H1 (cell line): Measurements from ENCODE around the gene TPPP2. TPM values are rescaled to one million over a fixed set of nuclear protein-coding genes. Genes with fewer than 3 reads are reported as not detected.

Experiments used
- CTCF ChIA-PET: fragments of 300-600 bp; sonication (Branson Sonifier 250); formaldehyde crosslinking; loops from one replicate; lab custom pipeline; 2021; ENCODE audit not compliant: partially characterized antibody; lab: Charles Lee
- POLR2A ChIA-PET: fragments of 300-600 bp; sonication (Branson Sonifier 250); formaldehyde crosslinking; loops from one replicate; lab custom pipeline; 2021; ENCODE audit warnings: inconsistent platforms; ENCODE audit not compliant: partially characterized antibody; lab: Charles Lee
- DNase-seq, 2 experiments: peaks; one replicate each; pipeline versions ENCODE4 v3.0.0 to v3.0.0-alpha.2; 2010 to 2022; ENCODE audit warnings: low spot score in 2 of 2, low read depth in 1 of 2, mixed read lengths in 1 of 2
- FAIRE-seq: peaks from 2 replicates; lab custom pipeline; 2011; peaks lifted over from hg19 to GRCh38; lab: Jason Lieb, UNC
- H2AFZ ChIP-seq: 2 replicates; pipeline ENCODE4 v1.8.1; 2012; ENCODE audit warnings: low read length, inconsistent platforms
- H2AK5ac ChIP-seq: 2 replicates; pipeline ENCODE4 v1.6.1; 2013; ENCODE audit warnings: low read depth, low read length
- H2BK120ac ChIP-seq: replicated peaks from 2 replicates; pipeline ENCODE3; 2013; ENCODE audit warnings: low read depth, low read length, inconsistent platforms
- H2BK12ac ChIP-seq: 2 replicates; pipeline ENCODE4 v1.6.1; 2013; ENCODE audit warnings: low read depth, low read length
- H2BK15ac ChIP-seq: 2 replicates; pipeline ENCODE4 v1.6.1; 2013; ENCODE audit warnings: low read length
- H2BK20ac ChIP-seq: 2 replicates; pipeline ENCODE4 v1.6.1; 2013; ENCODE audit warnings: low read length
- H2BK5ac ChIP-seq: 2 replicates; pipeline ENCODE4 v1.6.1; 2013; ENCODE audit warnings: low read depth, low read length
- H3K14ac ChIP-seq: 2 replicates; pipeline ENCODE4 v1.6.1; 2013; ENCODE audit warnings: inconsistent platforms; ENCODE audit not compliant: insufficient read length
- H3K18ac ChIP-seq: 2 replicates; pipeline ENCODE4 v1.6.1; 2013; ENCODE audit warnings: low read length; ENCODE audit errors: extremely low read depth
- H3K23ac ChIP-seq: 2 replicates; pipeline ENCODE4 v1.6.1; 2013; ENCODE audit warnings: inconsistent platforms; ENCODE audit not compliant: insufficient read length
- H3K23me2 ChIP-seq: 2 replicates; pipeline ENCODE4 v1.6.1; 2013; ENCODE audit warnings: low read depth, low read length
- H3K27ac ChIP-seq: 2 replicates; pipeline ENCODE4 v1.6.1; 2011; ENCODE audit warnings: low read depth, low read length, inconsistent platforms
- H3K27me3 ChIP-seq, 4 experiments: replicated peaks in 1 of 4; 1 replicate in 1 of 4; 2 replicates in 3 of 4; pipeline versions ENCODE4 v1.6.1 to v1.8.1; 2011 to 2013; ENCODE audit warnings: low read length in 3 of 4, mild to moderate bottlenecking in 3 of 4, inconsistent platforms in 2 of 4, mixed read lengths in 2 of 4, moderate library complexity in 1 of 4; ENCODE audit not compliant: control insufficient read depth in 3 of 4, insufficient read depth in 3 of 4; ENCODE audit errors: extremely low read depth in 1 of 4
- H3K36me3 ChIP-seq, 4 experiments: 2 replicates each; pipeline versions ENCODE4 v1.6.1 to v1.8.1; 2011 to 2013; ENCODE audit warnings: mild to moderate bottlenecking in 4 of 4, low read length in 3 of 4, moderate library complexity in 2 of 4, control low read depth in 1 of 4, inconsistent platforms in 1 of 4; ENCODE audit not compliant: insufficient read depth in 4 of 4, control insufficient read depth in 2 of 4
- H3K4ac ChIP-seq: replicated peaks from 2 replicates; pipeline ENCODE3; 2013; ENCODE audit warnings: low read length, low read depth, mixed read lengths, inconsistent platforms; ENCODE audit not compliant: insufficient read length
- H3K4me1 ChIP-seq, 4 experiments: replicated peaks in 1 of 4; 1 replicate in 1 of 4; 2 replicates in 3 of 4; pipeline versions ENCODE4 v1.6.1 to v1.8.1; 2011 to 2013; ENCODE audit warnings: low read length in 3 of 4, inconsistent platforms in 2 of 4, mixed read lengths in 1 of 4; ENCODE audit not compliant: insufficient read depth in 4 of 4, control insufficient read depth in 3 of 4
- H3K4me2 ChIP-seq, 2 experiments: 2 replicates each; pipeline versions ENCODE4 v1.6.1 to v1.8.1; 2011 to 2013; ENCODE audit warnings: low read depth in 2 of 2, low read length in 2 of 2, control low read depth in 1 of 2, inconsistent platforms in 1 of 2, mild to moderate bottlenecking in 1 of 2; ENCODE audit not compliant: insufficient read depth in 1 of 2
- H3K4me3 ChIP-seq, 4 experiments: fragments of 200-600, 300-600 bp in 1 of 4; sonication (generic), shearing (Covaris generic), sonication (Bioruptor Twin) in 1 of 4; 2 replicates each; pipeline versions ENCODE4 v1.5.1 to v1.8.1; 2011 to 2016; ENCODE audit warnings: low read length in 4 of 4, low read depth in 3 of 4, control low read depth in 2 of 4, inconsistent platforms in 2 of 4, mild to moderate bottlenecking in 2 of 4, mixed read lengths in 1 of 4, moderate library complexity in 1 of 4; ENCODE audit not compliant: insufficient read depth in 2 of 4; ENCODE audit errors: extremely low read depth in 1 of 4
- H3K56ac ChIP-seq: replicated peaks from 2 replicates; pipeline ENCODE3; 2013; ENCODE audit warnings: low read depth, mild to moderate bottlenecking, mixed read lengths, low read length, inconsistent platforms; ENCODE audit not compliant: insufficient read length
- H3K79me1 ChIP-seq: 2 replicates; pipeline ENCODE4 v1.6.1; 2013; ENCODE audit warnings: low read depth, low read length, control low read depth
- H3K79me2 ChIP-seq, 2 experiments: 2 replicates each; pipeline versions ENCODE4 v1.6.1 to v1.8.1; 2012 to 2013; ENCODE audit warnings: low read length in 2 of 2, mild to moderate bottlenecking in 2 of 2, inconsistent platforms in 1 of 2; ENCODE audit not compliant: insufficient read depth in 2 of 2, control insufficient read depth in 1 of 2
- H3K9ac ChIP-seq, 4 experiments: replicated peaks in 1 of 4; 1 replicate in 1 of 4; 2 replicates in 3 of 4; pipeline versions ENCODE4 v1.6.1 to v1.8.1; 2011 to 2013; ENCODE audit warnings: low read depth in 3 of 4, low read length in 3 of 4, control low read depth in 2 of 4, mild to moderate bottlenecking in 2 of 4, moderate library complexity in 2 of 4, inconsistent platforms in 1 of 4; ENCODE audit errors: extremely low read depth in 1 of 4
- H3K9me3 ChIP-seq, 2 experiments: 2 replicates each; pipeline versions ENCODE4 v1.6.1 to v1.8.1; 2012 to 2013; ENCODE audit warnings: mild to moderate bottlenecking in 2 of 2, moderate library complexity in 2 of 2, control low read depth in 1 of 2, inconsistent platforms in 1 of 2, low read depth in 1 of 2, low read length in 1 of 2, mixed read lengths in 1 of 2; ENCODE audit not compliant: insufficient read depth in 2 of 2
- H4K20me1 ChIP-seq, 2 experiments: replicated peaks in 1 of 2; 2 replicates each; pipeline versions ENCODE3 to v1.8.1; 2011 to 2013; ENCODE audit warnings: inconsistent platforms in 2 of 2, low read length in 2 of 2, mild to moderate bottlenecking in 1 of 2; ENCODE audit not compliant: insufficient read depth in 2 of 2, control insufficient read depth in 1 of 2
- H4K5ac ChIP-seq: 2 replicates; pipeline ENCODE4 v1.6.1; 2013; ENCODE audit warnings: low read length, low read depth, mixed read lengths, inconsistent platforms; ENCODE audit not compliant: insufficient read length
- H4K8ac ChIP-seq: 2 replicates; pipeline ENCODE4 v1.8.0; 2013; ENCODE audit warnings: mild to moderate bottlenecking, moderate library complexity, low read length, inconsistent platforms; ENCODE audit not compliant: insufficient read depth; ENCODE audit errors: extremely low read depth
- H4K91ac ChIP-seq: replicated peaks from 2 replicates; pipeline ENCODE3; 2013; ENCODE audit warnings: low read length, mixed read lengths, inconsistent platforms; ENCODE audit not compliant: insufficient read length
- GTF2F1 ChIP-seq: IDR thresholded peaks from 2 replicates; pipeline ENCODE4 v1.6.1; 2012; ENCODE audit warnings: low read depth, low read length, improper control_type of control experiment, borderline replicate concordance
- SIX5 ChIP-seq: IDR thresholded peaks from 2 replicates; pipeline ENCODE4 v1.6.1; 2011; ENCODE audit warnings: mild to moderate bottlenecking, low read depth, low read length
- SP4 ChIP-seq: IDR thresholded peaks from 2 replicates; pipeline ENCODE4 v1.6.1; 2012; ENCODE audit warnings: low read length, inconsistent platforms
- TAF1 ChIP-seq: IDR thresholded peaks from 2 replicates; pipeline ENCODE4 v1.6.1; 2011; ENCODE audit warnings: mild to moderate bottlenecking, low read depth, low read length
- TEAD4 ChIP-seq: IDR thresholded peaks from 2 replicates; pipeline ENCODE4 v1.6.1; 2012; ENCODE audit warnings: low read depth, low read length, inconsistent platforms, mixed read lengths
- WGBS, 2 experiments: shearing (Covaris generic) in 1 of 2; methylation state at CpG; one replicate each; pipeline versions ENCODE4 v1.1.6 to v1.1.7; 2013 to 2015; ENCODE audit warnings: low lambda C conversion rate in 2 of 2, mixed read lengths in 2 of 2, inconsistent platforms in 1 of 2, low coverage in 1 of 2, missing lambda C conversion rate in 1 of 2; ENCODE audit not compliant: insufficient replicate concordance in 2 of 2, insufficient coverage in 1 of 2, insufficient read length in 1 of 2; ENCODE audit errors: extremely low coverage in 1 of 2, missing lambda C conversion rate in 1 of 2; 5-methylcytosine and 5-hydroxymethylcytosine counted together
- polyA plus RNA-seq, 7 experiments: library from polyadenylated mRNA; depleted of rRNA in 3 of 7; stranded (reverse) in 5 of 7; unstranded in 2 of 7; fragments of >200 nt in 5 of 7; fragments of 200-250 nt in 2 of 7; gene quantifications; 1 replicate in 5 of 7; 2 replicates in 1 of 7; 4 replicates in 1 of 7; pipeline versions ENCODE4 v1.2.1 to v1.2.3, GENCODE V29; 2011 to 2013; ENCODE audit warnings: missing spikeins in 2 of 7, mixed read lengths in 2 of 7
- total RNA-seq: library from RNA; stranded (reverse); fragmentation: NEBNext Ultra II Directional; extraction: Animal tissue kit (Norgen Biotek cat#: 25700); gene quantifications from 2 replicates; pipeline ENCODE4 v1.2.1, GENCODE V29; 2021
- TF ChIP-seq, protein P1 (sequence below): IDR thresholded peaks from 2 replicates; pipeline ENCODE4 v1.6.1; 2012; ENCODE audit warnings: inconsistent platforms

The TPPP2 gene
- total and polyA plus RNA-seq, 2 of the 8 experiments (the other 6 are each of a cell fraction or from before 2014, with no cell fraction given) = not detected

DNA sequence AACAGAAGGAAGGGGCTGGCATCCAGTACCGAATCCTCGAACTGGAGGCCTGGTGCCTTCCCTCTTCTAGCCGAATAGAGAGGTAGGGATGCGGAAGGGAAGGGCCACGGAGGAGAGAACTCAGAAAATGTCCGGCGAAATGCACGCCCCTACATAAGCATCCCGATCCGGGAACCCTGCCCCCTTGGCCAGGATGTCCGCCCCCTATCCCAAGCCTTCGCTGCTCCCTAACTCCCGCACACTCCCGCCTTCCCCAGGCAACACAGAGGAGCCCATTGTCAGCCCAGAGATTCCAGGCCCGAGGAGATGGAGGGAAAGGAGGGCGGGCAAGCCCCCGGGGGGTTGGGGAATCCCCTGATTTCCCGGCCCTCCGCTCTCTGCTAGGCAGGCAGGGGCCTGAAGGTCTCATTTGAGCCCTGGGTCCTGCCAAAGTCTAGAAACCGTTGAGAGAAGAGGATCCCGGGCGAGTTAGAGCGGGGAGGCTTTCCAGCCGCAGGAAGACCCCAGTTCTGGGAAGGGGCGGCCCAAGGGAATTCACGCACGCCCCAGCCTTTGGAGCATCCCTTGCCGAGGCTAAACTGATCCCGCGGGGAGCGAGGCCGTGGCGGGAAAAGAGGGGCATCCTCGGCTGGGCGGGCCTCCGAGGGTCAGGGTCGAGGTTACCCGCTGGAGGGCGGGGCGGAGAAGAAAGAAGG lies 39.5 kb downstream of the TPPP2 start:
- Histone ChIP-seq H3K4me2 (peak overlapping the region; percentile 94 to 96), H3K56ac (peak overlapping the region; percentile 71), H3K9ac (peak overlapping the region; percentile 66 to 76 (median 72)), H2BK12ac (no peak overlapping the region), H3K4me1 (peaks cover 3 to 14% (median 8%) of the 10 kb centered on the region in 4 experiments), H3K14ac (no peak overlapping the region), H2BK20ac (no peak overlapping the region), H2BK15ac (no peak overlapping the region; the same call in 1 of the 2 replicates), H2BK120ac (no peak overlapping the region), H4K91ac (peak overlapping the region; percentile 61), H4K20me1 (peaks cover under 1 to 2% of the 10 kb centered on the region in 2 experiments), H3K27me3 (peaks cover 0 to 4% (median 0%) of the 10 kb centered on the region in 4 experiments; a peak in 3 of 7 replicates), H3K4ac (peak overlapping the region; percentile 88), H4K8ac (peak overlapping the region; percentile 85), H3K23ac (peak overlapping the region; percentile 52), H3K4me3 (peak overlapping the region; percentile 52 to 98 (median 82)), H4K5ac (peak overlapping the region; percentile 80), H3K79me1 (no peaks in the 10 kb centered on the region), H3K23me2 (peaks cover 25% of the 10 kb centered on the region; the same call in 1 of the 2 replicates), H3K36me3 (peaks cover 9 to 14% (median 10%) of the 10 kb centered on the region in 4 experiments; a peak in 5 of 8 replicates), H3K18ac (peak overlapping the region; percentile 83; the same call in 1 of the 2 replicates), H2BK5ac (peak overlapping the region; percentile 71; the same call in 1 of the 2 replicates), H3K9me3 (no peaks in the 10 kb centered on the region), H3K27ac (peak overlapping the region; percentile 71; the same call in 1 of the 2 replicates), H2AFZ (no peak overlapping the region), H3K79me2 (peaks cover 0 to 13% of the 10 kb centered on the region in 2 experiments; a peak in 2 of 4 replicates), H2AK5ac (no peak overlapping the region)
- FAIRE-seq = no peak
- 1% methylated on average over 28 of the region's 40 CpGs; no CpG with 5 or more reads in 1 of the 2 experiments for WGBS, 2 experiments
- POLR2A ChIA-PET = interaction anchor here (0.9 to 12.4 kb wide), 18 partner anchors 10 to 195 kb away, joined by 3 to 245 read pairs (median 5); partner anchors contain the start of genes RNASE8, TMEM253 and ZNF219
- peak in 1 of 2 experiments; percentile 81 for DNase-seq
- CTCF ChIA-PET = interaction anchor here (1.1 to 6.6 kb wide), 23 partner anchors 13 to 98 kb away, joined by 3 to 110 read pairs (median 8); partner anchors contain the start of genes NDRG2, RNASE8, TMEM253 and ZNF219
- peak; percentile 49; the same call in 1 of the 2 replicates for TF ChIP-seq GTF2F1
- TF ChIP-seq TAF1 = peak; percentile 67; the same call in 1 of the 2 replicates
- no peak for TF ChIP-seq SIX5
- TF ChIP-seq TEAD4 = peak; percentile 35
- TF ChIP-seq SP4 = no peak
- TF ChIP-seq, protein P1, sequence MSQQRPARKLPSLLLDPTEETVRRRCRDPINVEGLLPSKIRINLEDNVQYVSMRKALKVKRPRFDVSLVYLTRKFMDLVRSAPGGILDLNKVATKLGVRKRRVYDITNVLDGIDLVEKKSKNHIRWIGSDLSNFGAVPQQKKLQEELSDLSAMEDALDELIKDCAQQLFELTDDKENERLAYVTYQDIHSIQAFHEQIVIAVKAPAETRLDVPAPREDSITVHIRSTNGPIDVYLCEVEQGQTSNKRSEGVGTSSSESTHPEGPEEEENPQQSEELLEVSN = no peak
